PC-9 (cell line): ENCODE data around the gene VEGFB.

ENCODE experiments used
- EZH2 ChIP-seq: fragments of 200-600 bp; sonication (generic); IDR thresholded peaks from 2 replicates; pipeline ENCODE4 v1.8.0; 2017; ENCODE audit warnings: antibody characterized with exemption, low read depth
- TF ChIP-seq, protein P1 (sequence below): fragments of 200-600 bp; sonication (generic); conservative IDR thresholded peaks from 2 replicates; pipeline ENCODE4 v1.6.1; 2017; ENCODE audit warnings: mixed run types, antibody characterized with exemption, mild to moderate bottlenecking, moderate library complexity

DNA sequence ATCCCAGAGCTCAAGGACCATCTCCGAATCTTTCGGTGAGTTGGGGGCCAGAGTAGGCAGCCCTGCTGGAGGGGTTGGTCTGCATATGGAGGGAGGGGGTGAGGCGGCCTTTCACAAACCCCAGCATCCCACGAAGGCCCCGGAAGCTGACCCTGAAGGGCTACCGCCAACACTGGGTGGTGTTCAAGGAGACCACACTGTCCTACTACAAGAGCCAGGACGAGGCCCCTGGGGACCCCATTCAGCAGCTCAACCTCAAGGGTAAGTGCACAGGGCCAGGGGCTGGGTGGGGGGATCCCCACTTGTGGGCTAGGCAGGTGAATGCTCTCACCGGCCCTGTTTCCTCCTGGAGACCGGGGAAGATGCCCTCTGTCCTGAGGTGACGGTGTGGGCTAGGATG is 14.6 kb upstream of the VEGFB start:
- TF ChIP-seq, protein P1, sequence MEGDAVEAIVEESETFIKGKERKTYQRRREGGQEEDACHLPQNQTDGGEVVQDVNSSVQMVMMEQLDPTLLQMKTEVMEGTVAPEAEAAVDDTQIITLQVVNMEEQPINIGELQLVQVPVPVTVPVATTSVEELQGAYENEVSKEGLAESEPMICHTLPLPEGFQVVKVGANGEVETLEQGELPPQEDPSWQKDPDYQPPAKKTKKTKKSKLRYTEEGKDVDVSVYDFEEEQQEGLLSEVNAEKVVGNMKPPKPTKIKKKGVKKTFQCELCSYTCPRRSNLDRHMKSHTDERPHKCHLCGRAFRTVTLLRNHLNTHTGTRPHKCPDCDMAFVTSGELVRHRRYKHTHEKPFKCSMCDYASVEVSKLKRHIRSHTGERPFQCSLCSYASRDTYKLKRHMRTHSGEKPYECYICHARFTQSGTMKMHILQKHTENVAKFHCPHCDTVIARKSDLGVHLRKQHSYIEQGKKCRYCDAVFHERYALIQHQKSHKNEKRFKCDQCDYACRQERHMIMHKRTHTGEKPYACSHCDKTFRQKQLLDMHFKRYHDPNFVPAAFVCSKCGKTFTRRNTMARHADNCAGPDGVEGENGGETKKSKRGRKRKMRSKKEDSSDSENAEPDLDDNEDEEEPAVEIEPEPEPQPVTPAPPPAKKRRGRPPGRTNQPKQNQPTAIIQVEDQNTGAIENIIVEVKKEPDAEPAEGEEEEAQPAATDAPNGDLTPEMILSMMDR = no peak
- TF ChIP-seq EZH2 = no peak
